Tibial nerve (tissue), 4 donors: Measurements from ENCODE around the gene UBE2D2. TPM values are rescaled to one million over a fixed set of nuclear protein-coding genes. Genes with fewer than 3 reads are reported as not detected.
A peak's percentile ranks its signal among the peaks of the same experiment; 100 is the strongest.

Source experiments
- DNase-seq, 2 donors: peaks; one replicate each; pipeline ENCODE4 v3.0.0-alpha.2; 2019; ENCODE audit warnings: low spot score in 2 of 2
- H3K27ac ChIP-seq, 4 donors: fragments of 200-600 bp; sonication (generic) in 3 of 4; one replicate each; pipeline ENCODE4 v1.5.1; 2017 to 2019; ENCODE audit warnings: mild to moderate bottlenecking in 1 of 4
- H3K27me3 ChIP-seq, 2 donors: fragments of 200-600 bp; sonication (generic) in 1 of 2; one replicate each; pipeline versions ENCODE4 v1.5.1 to v1.6.0; 2017 to 2019
- H3K36me3 ChIP-seq, 3 donors: fragments of 200-600 bp; sonication (generic); one replicate each; pipeline ENCODE4 v1.5.1; 2018 to 2019
- H3K4me1 ChIP-seq, 4 donors: fragments of 200-600 bp; sonication (generic) in 3 of 4; one replicate each; pipeline ENCODE4 v1.5.1; 2017 to 2019
- H3K4me3 ChIP-seq, 4 donors: fragments of 200-600 bp; sonication (generic) in 3 of 4; one replicate each; pipeline ENCODE4 v1.5.1; 2017 to 2019; ENCODE audit warnings: mild to moderate bottlenecking in 1 of 4, moderate library complexity in 1 of 4
- H3K9me3 ChIP-seq, 4 donors: fragments of 200-600 bp; sonication (generic) in 3 of 4; one replicate each; pipeline ENCODE4 v1.5.1; 2017 to 2019
- CTCF ChIP-seq, 5 experiments: fragments of 200-600 bp in 3 of 5; fragments of 450-650 bp in 2 of 5; sonication (generic) in 3 of 5; IDR thresholded peaks; one replicate each; pipeline ENCODE4 v1.5.1; 2016 to 2019; ENCODE audit warnings: antibody characterized with exemption in 5 of 5, mild to moderate bottlenecking in 3 of 5, moderate library complexity in 2 of 5
- EP300 ChIP-seq, 2 donors: sonication (generic); formaldehyde crosslinking; IDR thresholded peaks; one replicate each; pipeline ENCODE4 v1.6.1; 2017; ENCODE audit warnings: antibody characterized with exemption in 2 of 2, mild to moderate bottlenecking in 1 of 2
- POLR2A ChIP-seq, 2 donors: fragments of 450-650 bp; IDR thresholded peaks; one replicate each; pipeline ENCODE4 v1.6.1; 2017; ENCODE audit warnings: antibody characterized with exemption in 2 of 2, mild to moderate bottlenecking in 2 of 2, moderate library complexity in 2 of 2
- WGBS, 2 donors: methylation state at CpG; one replicate each; pipeline ENCODE4 v1.1.5; 2018; 5-methylcytosine and 5-hydroxymethylcytosine counted together
- total RNA-seq, 4 donors: library from RNA; depleted of rRNA; stranded (reverse); fragments of >200 nt; gene quantifications; one replicate each; pipeline ENCODE4 v1.1.0, GENCODE V29; 2016

The UBE2D2 gene
- total RNA-seq, 4 donors from 2014 or later = 85.9 to 118 (median 99.7) TPM

GRCh38 chr5:139642891-139643871 is 82.0 kb downstream of the UBE2D2 start:
- TF ChIP-seq POLR2A (IDR thresholded peaks at IDR 0.05) (no peak), EP300 (IDR thresholded peaks at IDR 0.05) (no peak), CTCF (IDR thresholded peaks at IDR 0.05) (no peak)
- Histone ChIP-seq H3K9me3 (no peaks in the 10 kb centered on the region), H3K36me3 (no peaks in the 10 kb centered on the region), H3K27ac (peak overlapping the region; percentile 10 to 94 (median 76)), H3K4me1 (peaks cover 0 to 67% (median 36%) of the 10 kb centered on the region in 4 donors), H3K4me3 (no peak overlapping the region), H3K27me3 (no peaks in the 10 kb centered on the region)
- no peak for DNase-seq
- WGBS, 2 donors = 52% methylated on average over 16 of the region's 16 CpGs

GRCh38 chr5:139644001-139644456 is 82.9 kb downstream of the UBE2D2 start:
- no peak for DNase-seq
- no peak for TF ChIP-seq CTCF (IDR thresholded peaks at IDR 0.05)
- no peak for TF ChIP-seq EP300 (IDR thresholded peaks at IDR 0.05)
- TF ChIP-seq POLR2A (IDR thresholded peaks at IDR 0.05) = no peak
- 60 to 66% methylated on average over 2 to 5 of the region's 5 CpGs for WGBS, 2 donors

GRCh38 chr5:139644646-139645429 is 83.7 kb downstream of the UBE2D2 start:
- no peaks in the 10 kb centered on the region for H3K27me3 ChIP-seq
- H3K36me3 ChIP-seq = no peaks in the 10 kb centered on the region
- peaks cover 0 to 53% (median 22%) of the 10 kb centered on the region in 4 donors for H3K4me1 ChIP-seq
- TF ChIP-seq POLR2A (IDR thresholded peaks at IDR 0.05) (no peak), CTCF (IDR thresholded peaks at IDR 0.05) (no peak), EP300 (IDR thresholded peaks at IDR 0.05) (no peak)
- WGBS, 2 donors = 96 to 98% methylated on average over 3 of the region's 3 CpGs
- H3K27ac ChIP-seq = peak overlapping the region in 1 of 4 donors; percentile 94
- no peak for DNase-seq
- no peaks in the 10 kb centered on the region for H3K9me3 ChIP-seq
- H3K4me3 ChIP-seq = no peak overlapping the region

More at GRCh38 chr5:139644001-139644456, 82.9 kb downstream of the UBE2D2 start:
- Histone ChIP-seq H3K27me3 (no peaks in the 10 kb centered on the region), H3K4me1 (peaks cover 0 to 59% (median 28%) of the 10 kb centered on the region in 4 donors), H3K4me3 (no peak overlapping the region), H3K9me3 (no peaks in the 10 kb centered on the region), H3K27ac (peak overlapping the region in 3 of 4 donors; percentile 72 to 94 (median 79)), H3K36me3 (no peaks in the 10 kb centered on the region)

- Histone ChIP-seq H3K4me1 (peaks cover 0 to 51% (median 23%) of the 10 kb centered on the region in 4 donors), H3K27ac (no peak overlapping the region), H3K4me3 (no peak overlapping the region), H3K9me3 (no peaks in the 10 kb centered on the region), H3K36me3 (no peaks in the 10 kb centered on the region), H3K27me3 (no peaks in the 10 kb centered on the region)
- TF ChIP-seq EP300 (IDR thresholded peaks at IDR 0.05) = no peak
- no peak for TF ChIP-seq POLR2A (IDR thresholded peaks at IDR 0.05)
- TF ChIP-seq CTCF (IDR thresholded peaks at IDR 0.05) = no peak
- no peak for DNase-seq
- WGBS, 2 donors = 82 to 97% methylated on average over 3 of the region's 3 CpGs
These were observed 84.3 kb downstream of the UBE2D2 start for GRCh38 chr5:139645430-139645871.
